HG03378 (cell line): ENCODE data around the gene ELFN2.
"Not testable (repeated sequence)": the region's sequence is repeated elsewhere in the genome, so short reads cannot be mapped to it uniquely, and the experiment has no call there.

ENCODE experiments used
- ATAC-seq: cut with Tn5 transposase; IDR thresholded peaks from one replicate; pipeline ENCODE4 v1.9.1; 2021; ENCODE audit warnings: mild to moderate bottlenecking, moderate library complexity; ENCODE audit not compliant: unreplicated experiment

Gene ELFN2

DNA sequence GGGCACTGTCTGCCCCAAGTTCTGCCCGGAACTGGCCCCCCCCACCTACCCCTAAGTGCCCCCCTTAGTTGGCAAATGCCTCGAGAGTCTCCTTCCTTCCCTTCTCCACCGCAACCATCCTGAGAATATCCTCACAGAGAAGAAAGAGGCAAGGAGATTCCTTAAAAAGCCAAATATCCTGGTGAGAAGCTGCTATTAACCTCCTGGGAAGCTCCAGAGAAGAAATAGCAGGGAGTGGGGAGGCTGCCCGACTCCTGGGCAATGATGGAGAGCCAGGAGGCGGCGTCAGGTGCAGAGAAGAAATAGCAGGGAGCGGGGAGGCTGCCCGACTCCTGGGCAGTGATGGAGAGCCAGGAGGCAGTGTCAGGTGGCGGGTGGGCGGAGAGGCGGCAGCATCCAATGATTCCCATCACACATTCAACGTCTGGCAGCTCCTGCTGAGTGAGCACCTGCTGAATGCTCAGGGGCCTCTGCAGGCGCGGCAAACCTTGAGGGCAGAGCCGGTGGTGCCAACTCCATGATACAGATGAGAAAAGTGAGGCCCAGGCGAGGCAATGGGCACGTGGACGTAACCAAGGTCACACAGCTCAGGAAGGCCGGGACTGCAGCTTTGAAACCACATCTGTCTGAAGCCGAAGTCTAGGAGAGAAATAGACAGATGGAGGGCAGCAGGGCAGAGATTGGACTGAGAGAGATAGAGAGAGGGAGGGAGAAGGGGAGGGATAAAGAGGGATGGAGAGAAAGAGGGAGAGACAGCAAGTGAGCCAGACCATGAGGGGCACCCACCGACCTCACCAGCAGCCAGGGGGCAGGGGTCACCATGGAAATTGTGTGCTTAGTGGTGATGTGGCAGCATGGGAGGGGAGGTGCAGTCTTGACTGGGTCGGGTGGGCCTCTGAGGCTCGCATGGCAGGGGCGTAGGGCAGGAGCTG lies 86.7 kb downstream of the ELFN2 start:
- ATAC-seq, result no peak

DNA sequence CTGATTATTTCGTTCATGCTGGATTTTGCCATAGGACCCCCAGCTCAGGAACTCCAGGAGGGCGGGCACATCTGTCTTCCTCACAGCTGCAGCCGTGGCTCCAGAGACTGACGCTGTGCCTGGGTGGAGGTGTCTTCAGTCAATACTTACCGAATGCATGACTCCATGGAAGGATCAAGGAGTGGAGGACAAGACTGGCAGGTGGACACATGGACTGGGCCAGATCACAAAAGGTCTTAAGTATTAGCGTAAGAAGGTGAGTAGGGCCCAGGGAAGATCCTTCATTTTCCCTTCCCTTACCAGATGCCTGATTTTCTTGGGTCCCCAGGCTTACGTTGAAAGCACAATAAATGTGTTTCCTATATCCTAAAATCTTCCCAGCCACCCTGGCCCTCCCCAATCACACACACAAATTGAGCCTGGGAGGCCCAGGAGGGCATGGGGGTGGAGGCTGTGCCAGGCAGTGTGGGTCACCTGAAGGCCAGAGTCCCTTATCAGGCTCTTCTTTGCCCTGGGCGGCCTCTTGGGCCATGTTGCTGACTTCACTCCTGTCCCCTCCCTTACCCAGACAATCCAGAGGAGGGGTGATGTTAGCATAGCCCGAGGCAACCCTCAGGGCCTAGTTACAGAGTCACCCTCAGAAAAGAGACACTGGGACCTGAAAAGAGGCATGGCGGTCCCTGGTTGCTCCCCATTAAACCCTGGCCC lies 88.6 kb downstream of the ELFN2 start:
- no peak for ATAC-seq

- ATAC-seq, result no peak
These were observed 89.9 kb downstream of the ELFN2 start for GRCh38 chr22:37337204-37337943.

DNA sequence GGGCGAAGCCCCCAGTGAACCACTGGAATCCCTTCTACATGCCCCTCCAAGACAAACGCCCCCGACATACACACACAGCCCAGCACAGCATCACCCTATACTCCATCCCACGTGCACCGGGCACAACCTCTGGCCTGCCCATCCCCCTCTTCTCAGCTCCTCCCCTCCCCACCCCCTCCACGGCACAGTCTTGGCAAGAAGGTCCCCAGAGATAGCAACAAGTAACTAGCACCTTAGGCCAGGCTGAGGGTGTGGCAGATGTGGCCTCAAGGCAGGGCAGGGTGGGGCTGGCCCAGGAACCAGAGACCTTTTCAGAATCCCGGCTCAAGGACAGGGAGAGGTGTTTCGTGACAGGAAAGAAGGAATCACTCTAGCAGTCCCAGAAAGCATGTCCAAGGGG lies 90.7 kb downstream of the ELFN2 start:
- ATAC-seq, result no peak

GRCh38 chr22:37335806-37336199 lies 91.5 kb downstream of the ELFN2 start:
- ATAC-seq, result no peak

GRCh38 chr22:37334859-37335805 lies 92.1 kb downstream of the ELFN2 start:
- ATAC-seq, result no peak

GRCh38 chr22:37334461-37334858 lies 92.8 kb downstream of the ELFN2 start:
- ATAC-seq, result no peak

- no peak for ATAC-seq
These were observed 93.4 kb downstream of the ELFN2 start for GRCh38 chr22:37333724-37334460.

DNA sequence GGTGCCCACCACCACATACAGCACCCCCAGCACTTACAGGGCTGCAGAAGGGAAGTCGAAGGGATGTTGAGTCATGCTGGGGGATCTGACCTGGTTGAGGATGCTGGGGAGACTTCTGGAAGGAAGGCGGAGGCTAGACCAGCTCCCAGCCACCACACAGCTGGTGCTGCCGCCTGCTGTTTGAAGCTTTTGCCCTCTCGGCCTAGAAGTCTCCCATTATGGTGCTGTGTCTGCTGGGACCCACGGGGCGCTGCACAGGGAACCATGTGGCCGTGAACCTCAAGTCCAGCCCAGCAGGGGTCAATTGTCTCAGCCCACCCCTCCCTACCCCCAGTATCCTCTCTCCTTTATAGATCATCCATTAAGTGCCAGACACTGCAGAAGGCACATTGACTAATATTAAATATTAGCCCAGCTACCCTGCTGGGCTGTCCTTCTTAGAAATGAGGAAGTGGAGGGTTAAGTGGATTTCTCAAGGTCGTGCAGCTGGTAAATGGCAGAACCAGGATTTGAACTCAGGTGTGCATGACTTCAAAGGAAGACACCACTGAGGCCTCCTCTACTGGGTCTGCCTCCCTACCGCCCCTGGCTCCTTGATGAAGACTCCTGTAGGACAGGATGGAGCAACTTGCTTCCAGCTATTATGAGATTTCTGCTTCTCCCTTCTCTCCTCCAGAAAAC lies 95.3 kb downstream of the ELFN2 start:
- ATAC-seq, result no peak

- ATAC-seq, result no peak
These were observed 96.2 kb downstream of the ELFN2 start for GRCh38 chr22:37331034-37331428.

- ATAC-seq, result no peak
These were observed 96.9 kb downstream of the ELFN2 start for GRCh38 chr22:37330200-37331033.

- no peak for ATAC-seq
These were observed 97.8 kb downstream of the ELFN2 start for GRCh38 chr22:37329238-37330140.

GRCh38 chr22:37328538-37329237 lies 98.6 kb downstream of the ELFN2 start:
- not testable (repeated sequence) for ATAC-seq

DNA sequence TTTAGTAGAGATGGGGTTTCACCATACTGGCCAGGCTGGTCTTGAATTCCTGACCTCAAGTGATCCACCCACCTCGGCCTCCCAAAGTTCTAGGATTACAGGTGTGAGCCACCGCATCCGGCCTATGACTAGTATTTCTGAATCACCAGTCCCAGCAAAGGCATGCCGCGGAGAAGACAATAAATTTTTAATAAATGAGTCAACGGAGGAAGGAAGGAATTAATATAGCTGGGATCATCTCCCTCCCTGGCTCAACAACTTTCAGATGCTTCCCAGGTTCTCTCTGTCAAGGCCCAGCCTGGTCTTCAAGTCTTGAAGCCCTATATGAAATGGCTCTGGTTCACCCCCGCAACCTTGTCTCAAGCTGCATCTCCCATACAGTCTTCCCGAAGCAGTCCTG lies 99.3 kb downstream of the ELFN2 start:
- ATAC-seq, result no peak

DNA sequence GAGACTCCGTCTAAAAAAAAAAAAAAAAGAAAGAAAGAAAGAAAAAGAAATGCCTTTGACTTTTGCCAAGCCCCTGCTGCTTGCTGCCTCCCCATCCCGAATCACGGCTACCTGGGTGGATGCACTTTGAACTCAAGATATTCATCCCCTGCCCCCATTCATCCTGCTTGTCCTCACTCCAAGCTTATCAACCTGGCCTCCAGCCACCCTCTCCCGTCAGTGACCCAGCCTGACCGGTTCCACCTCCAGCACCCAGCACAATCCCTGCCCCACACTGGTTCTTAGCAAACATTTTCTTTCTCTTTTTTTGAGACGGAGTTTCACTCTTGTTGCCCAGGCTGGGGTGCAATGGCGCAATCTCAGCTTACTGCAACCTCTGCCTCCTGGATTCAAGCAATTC lies 100.6 kb downstream of the ELFN2 start:
- no peak for ATAC-seq

DNA sequence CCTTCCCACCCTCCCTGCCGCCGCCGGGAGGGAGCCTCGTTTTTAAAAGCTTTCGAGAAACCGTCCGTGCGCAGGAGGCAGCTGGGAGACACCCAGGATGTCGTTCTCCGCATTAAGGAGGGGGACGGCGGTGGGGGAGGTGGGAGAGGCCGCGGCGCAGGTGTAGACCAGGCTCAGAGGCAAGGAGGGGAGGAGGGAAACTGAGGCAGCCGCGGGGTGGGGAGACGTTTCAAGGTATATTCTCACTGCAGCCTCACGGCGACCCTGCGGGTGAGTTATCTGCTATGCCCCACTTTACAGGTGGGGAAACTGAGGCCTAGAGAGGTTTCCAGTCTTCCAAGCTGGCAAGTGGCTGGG lies 102.3 kb downstream of the ELFN2 start:
- no peak for ATAC-seq
